Ammon's horn (tissue), 1 donor: Measurements from ENCODE around the gene ACVR1C.

Experiments
- DNase-seq: peaks from one replicate; pipeline ENCODE4 v3.0.0-alpha.2; 2016; ENCODE audit warnings: low spot score

Gene ACVR1C

GRCh38 chr2:157497638-157498314 lies 130.9 kb downstream of the ACVR1C start:
- DNase-seq = peak; percentile 53

DNA sequence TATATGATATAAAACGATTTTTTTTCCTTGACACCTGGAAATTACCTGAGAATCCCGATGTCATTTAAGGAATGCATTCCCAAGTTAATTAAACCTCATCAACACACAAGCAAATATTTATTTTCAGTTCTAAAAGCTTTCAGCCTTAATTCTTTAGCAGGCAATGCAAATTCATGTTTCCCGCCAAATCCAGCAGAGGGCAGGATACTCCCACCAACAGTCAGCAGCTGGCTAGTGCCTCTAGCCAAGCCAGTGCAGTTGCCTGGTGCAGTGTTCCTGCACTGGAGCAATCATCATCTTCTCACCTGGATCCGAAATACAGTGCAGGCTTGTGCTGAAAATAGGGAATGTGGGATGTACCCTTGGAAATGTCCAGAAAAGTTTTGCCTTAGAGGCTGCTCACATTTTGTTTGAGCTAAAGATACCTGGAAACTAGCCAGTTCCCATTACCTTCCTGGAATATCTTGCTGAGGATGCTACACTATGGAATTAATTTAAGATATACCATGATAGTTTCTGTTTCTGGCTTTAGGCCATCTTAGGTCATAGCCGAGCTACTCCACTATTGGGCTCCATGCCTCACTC lies 136.4 kb downstream of the ACVR1C start:
- peak; percentile 84 for DNase-seq

GRCh38 chr2:157489983-157490382 lies 138.7 kb downstream of the ACVR1C start:
- DNase-seq = no peak

- DNase-seq = no peak
Observed at GRCh38 chr2:157488877-157489276, 139.8 kb downstream of the ACVR1C start.

DNA sequence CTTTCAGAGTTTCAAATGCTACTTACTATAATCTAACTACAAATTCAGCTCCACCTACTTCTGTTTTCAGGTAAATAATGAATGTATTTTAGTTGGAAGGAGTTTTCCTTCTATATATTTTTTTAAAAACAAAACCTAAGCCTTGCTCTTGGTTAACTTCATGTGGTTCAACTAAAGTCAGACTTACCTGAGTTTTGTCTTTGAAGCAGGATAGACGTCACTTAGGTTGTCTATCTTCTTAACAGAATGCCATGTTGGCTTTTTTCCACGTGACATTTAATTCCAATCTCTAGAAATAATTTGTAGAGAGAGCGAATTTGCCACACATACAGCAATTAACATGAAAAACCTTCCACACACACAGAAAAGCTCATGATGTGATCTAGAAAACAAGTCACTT lies 140.9 kb downstream of the ACVR1C start:
- no peak for DNase-seq

DNA sequence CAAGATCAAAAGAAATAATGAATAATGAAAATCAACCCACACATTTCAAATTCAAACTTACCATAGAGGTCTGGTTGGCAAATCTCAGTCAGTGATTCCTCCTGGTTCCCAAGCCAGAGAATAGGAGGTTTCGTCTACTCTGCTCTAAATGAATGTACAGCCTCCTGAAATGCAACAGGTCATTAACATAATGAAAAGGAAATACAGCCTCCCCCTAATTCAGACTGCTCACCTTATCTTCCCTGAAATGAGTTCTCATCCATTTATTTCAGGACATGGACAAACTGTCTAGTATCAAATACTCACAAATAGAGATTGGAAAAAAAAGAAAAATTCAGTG lies 141.4 kb downstream of the ACVR1C start:
- no peak for DNase-seq

- DNase-seq = no peak
Observed at GRCh38 chr2:157486596-157487270, 141.9 kb downstream of the ACVR1C start.

- DNase-seq = peak; percentile 60
Observed at GRCh38 chr2:157480182-157480961, 148.3 kb downstream of the ACVR1C start.

DNA sequence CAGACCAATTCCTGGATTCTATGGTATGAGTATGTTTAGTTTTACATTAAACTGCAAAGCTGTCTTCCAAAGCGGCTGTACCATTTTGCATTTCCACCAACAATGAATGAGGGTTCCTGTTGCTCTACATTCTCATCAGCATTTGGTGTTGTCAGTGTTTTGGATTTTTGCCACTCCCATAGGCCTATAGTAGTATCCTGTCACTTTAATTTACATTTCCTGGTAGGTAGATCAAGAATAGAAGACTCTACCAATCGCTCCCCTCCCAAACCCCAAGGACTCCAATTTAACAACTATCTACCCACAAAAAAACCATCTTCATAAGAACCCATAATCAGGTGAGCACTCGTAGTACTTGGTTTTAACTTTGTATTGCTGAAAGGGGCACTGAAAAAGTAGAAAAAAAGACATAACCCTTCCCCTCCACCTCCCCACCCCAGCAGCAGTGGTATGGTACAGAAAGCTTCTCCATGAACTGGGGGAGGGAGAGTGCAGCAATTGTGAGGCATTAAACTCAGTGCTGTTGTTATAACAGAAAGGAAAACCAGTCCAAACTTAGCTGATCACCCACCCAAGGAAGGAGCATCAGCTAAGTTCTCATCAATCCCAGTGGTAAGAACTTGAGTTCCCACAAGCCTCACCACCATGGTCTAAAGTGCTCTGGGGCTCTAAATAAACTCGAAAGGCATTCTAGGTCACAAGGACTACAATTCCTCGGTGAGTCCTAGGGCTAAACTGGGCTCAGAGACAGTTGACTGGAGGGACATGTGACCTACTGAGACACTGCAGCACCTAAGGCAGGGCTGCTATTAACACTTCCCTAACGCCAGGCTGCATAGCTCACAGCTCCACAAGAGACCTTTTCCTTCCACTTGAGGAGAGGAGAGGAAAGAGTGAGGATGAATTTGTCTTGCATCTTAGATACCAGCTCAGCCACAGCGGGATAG lies 149.3 kb downstream of the ACVR1C start:
- DNase-seq = no peak

GRCh38 chr2:157477919-157478318 lies 150.7 kb downstream of the ACVR1C start:
- no peak for DNase-seq

GRCh38 chr2:157476953-157477709 lies 151.5 kb downstream of the ACVR1C start:
- no peak for DNase-seq
